Nephron (organoid): Measurements from ENCODE around the gene SNX32.

Experiments
- H3K27ac Mint-ChIP-seq, 3 experiments: 2 replicates each; pipeline ENCODE4 v1.8.0; 2020; ENCODE audit warnings: mixed read lengths in 3 of 3, mild to moderate bottlenecking in 2 of 3, moderate library complexity in 1 of 3
- H3K27me3 Mint-ChIP-seq: 2 replicates; pipeline ENCODE4 v1.8.0; 2021; ENCODE audit warnings: low read depth, mild to moderate bottlenecking, moderate library complexity, mixed read lengths
- H3K36me3 Mint-ChIP-seq: 2 replicates; pipeline ENCODE4 v1.8.0; 2020; ENCODE audit warnings: low read depth, mixed read lengths
- H3K4me1 Mint-ChIP-seq: 2 replicates; pipeline ENCODE4 v1.8.0; 2020; ENCODE audit warnings: mixed read lengths
- H3K4me3 Mint-ChIP-seq, 3 experiments: 2 replicates each; pipeline ENCODE4 v1.8.0; 2020; ENCODE audit warnings: mild to moderate bottlenecking in 3 of 3, mixed read lengths in 3 of 3, moderate library complexity in 2 of 3
- H3K9me3 Mint-ChIP-seq: 2 replicates; pipeline ENCODE4 v1.8.0; 2020; ENCODE audit warnings: mixed read lengths
- TF ChIP-seq, protein P1 (sequence below), 3 experiments: fragments of 200-600 bp; sonication (generic); IDR thresholded peaks; one replicate each; pipeline ENCODE4 v1.5.0; 2021; ENCODE audit warnings: antibody characterized with exemption in 3 of 3; ENCODE audit not compliant: unreplicated experiment in 3 of 3

Gene SNX32

GRCh38 chr11:65859812-65860277 lies 26.1 kb downstream of the SNX32 start:
- TF ChIP-seq, protein P1, sequence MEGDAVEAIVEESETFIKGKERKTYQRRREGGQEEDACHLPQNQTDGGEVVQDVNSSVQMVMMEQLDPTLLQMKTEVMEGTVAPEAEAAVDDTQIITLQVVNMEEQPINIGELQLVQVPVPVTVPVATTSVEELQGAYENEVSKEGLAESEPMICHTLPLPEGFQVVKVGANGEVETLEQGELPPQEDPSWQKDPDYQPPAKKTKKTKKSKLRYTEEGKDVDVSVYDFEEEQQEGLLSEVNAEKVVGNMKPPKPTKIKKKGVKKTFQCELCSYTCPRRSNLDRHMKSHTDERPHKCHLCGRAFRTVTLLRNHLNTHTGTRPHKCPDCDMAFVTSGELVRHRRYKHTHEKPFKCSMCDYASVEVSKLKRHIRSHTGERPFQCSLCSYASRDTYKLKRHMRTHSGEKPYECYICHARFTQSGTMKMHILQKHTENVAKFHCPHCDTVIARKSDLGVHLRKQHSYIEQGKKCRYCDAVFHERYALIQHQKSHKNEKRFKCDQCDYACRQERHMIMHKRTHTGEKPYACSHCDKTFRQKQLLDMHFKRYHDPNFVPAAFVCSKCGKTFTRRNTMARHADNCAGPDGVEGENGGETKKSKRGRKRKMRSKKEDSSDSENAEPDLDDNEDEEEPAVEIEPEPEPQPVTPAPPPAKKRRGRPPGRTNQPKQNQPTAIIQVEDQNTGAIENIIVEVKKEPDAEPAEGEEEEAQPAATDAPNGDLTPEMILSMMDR (IDR thresholded peaks at IDR 0.05; ENCODE audit: unreplicated experiment in 3 of 3): no peak
- no peaks in the 10 kb centered on the region for H3K27me3 Mint-ChIP-seq
- H3K9me3 Mint-ChIP-seq: no peaks in the 10 kb centered on the region
- H3K27ac Mint-ChIP-seq: peak overlapping the region; percentile 97 to 99 (median 99)
- peaks cover 30% of the 10 kb centered on the region for H3K36me3 Mint-ChIP-seq
- H3K4me3 Mint-ChIP-seq: peak overlapping the region; percentile 90 to 93 (median 92)
- peaks cover 27% of the 10 kb centered on the region for H3K4me1 Mint-ChIP-seq

DNA sequence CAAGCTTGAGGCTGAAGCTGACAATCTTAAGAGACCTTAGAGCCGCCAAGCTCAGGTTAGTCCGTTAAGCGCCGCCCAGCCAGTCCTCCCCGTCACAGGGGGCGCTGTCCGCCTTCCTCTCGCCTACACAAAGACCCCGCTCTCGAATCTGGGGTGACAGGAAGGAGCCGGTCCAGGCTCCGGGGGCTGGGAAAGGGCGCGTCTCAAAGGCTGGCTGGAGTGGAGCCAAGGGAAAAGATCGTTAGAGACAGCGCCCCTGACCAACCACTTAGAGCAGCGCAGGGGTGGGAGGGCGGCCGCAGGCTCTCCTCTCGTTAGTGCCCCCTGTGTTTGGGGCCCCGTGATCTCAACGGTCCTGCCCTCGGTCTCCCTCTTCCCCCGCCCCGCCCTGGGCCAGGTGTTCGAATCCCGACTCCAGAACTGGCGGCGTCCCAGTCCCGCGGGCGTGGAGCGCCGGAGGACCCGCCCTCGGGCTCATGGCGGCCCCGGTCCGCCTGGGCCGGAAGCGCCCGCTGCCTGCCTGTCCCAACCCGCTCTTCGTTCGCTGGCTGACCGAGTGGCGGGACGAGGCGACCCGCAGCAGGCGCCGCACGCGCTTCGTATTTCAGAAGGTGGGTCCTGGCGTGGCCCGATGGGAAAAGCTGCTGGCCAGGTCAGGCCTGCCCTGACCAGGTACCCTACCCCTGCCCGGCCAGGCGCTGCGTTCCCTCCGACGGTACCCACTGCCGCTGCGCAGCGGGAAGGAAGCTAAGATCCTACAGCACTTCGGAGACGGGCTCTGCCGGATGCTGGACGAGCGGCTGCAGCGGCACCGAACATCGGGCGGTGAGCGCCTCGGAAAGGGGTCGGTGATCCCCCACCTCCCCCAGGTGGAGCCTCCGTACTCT lies 26.8 kb downstream of the SNX32 start, which contains the start of gene MUS81:
Gene MUS81, plus strand, starts transcription at position 156 of the 887 bp plus-strand sequence. Its CDS starts 321 bp downstream, at position 477.
- TF ChIP-seq, protein P1 (IDR thresholded peaks at IDR 0.05; ENCODE audit: unreplicated experiment in 3 of 3): peak; percentile 89 to 95 (median 94)
- Mint-ChIP-seq H3K27ac (peak within 1 kb of the TSS; percentile 97 to 99 (median 99)), H3K4me3 (peak within 1 kb of the TSS; percentile 90 to 93 (median 92))

GRCh38 chr11:65861165-65861505 lies 27.4 kb downstream of the SNX32 start:
- peaks cover 22% of the 10 kb centered on the region for H3K4me1 Mint-ChIP-seq
- no peaks in the 10 kb centered on the region for H3K9me3 Mint-ChIP-seq
- peak overlapping the region; percentile 78 to 99 (median 97) for H3K27ac Mint-ChIP-seq
- TF ChIP-seq, protein P1 (IDR thresholded peaks at IDR 0.05; ENCODE audit: unreplicated experiment in 3 of 3): no peak
- peaks cover 23% of the 10 kb centered on the region for H3K36me3 Mint-ChIP-seq
- no peaks in the 10 kb centered on the region for H3K27me3 Mint-ChIP-seq
- peak overlapping the region; percentile 90 to 93 (median 92) for H3K4me3 Mint-ChIP-seq

More for the DNA sequence above, 26.8 kb downstream of the SNX32 start, which contains the start of gene MUS81:
- H3K4me1 Mint-ChIP-seq: peaks cover 27% of the 10 kb centered on the region
- no peaks in the 10 kb centered on the region for H3K27me3 Mint-ChIP-seq
- H3K9me3 Mint-ChIP-seq: no peaks in the 10 kb centered on the region
- peaks cover 29% of the 10 kb centered on the region for H3K36me3 Mint-ChIP-seq

DNA sequence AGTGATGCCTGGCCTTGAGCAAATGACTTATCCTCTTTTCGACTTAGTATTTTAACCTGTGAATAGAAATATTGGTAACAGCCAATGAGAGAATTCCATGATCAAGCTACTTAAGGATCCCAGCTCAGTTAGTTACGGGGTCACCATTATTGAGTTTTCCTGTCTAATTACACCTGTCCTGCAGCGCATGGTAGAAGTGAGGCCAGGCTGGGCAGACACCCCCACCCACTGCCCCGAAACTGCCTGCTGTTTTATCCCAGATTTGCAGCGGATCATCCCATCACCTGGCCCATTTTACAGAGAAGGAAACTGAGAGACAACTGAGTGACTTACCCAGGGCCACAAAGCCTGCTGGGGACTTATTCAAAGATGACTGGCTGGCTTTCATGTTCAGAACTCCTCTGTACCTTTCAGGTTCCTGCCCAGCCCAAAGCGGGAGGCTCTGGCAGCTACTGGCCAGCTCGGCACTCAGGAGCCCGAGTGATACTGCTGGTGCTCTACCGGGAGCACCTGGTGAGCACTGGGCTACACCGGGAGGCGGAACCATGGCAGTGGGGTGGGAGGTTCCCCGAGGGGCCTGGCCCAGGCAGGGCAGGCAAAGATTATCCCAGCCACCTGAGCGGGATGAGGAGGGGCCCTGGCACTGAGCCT lies 27.9 kb downstream of the SNX32 start:
- peaks cover 17% of the 10 kb centered on the region for H3K4me1 Mint-ChIP-seq
- TF ChIP-seq, protein P1 (IDR thresholded peaks at IDR 0.05; ENCODE audit: unreplicated experiment in 3 of 3): no peak
- peaks cover 19% of the 10 kb centered on the region for H3K36me3 Mint-ChIP-seq
- peak overlapping the region; percentile 78 to 99 (median 97) for H3K27ac Mint-ChIP-seq
- peak overlapping the region; percentile 90 to 93 (median 92) for H3K4me3 Mint-ChIP-seq
- H3K9me3 Mint-ChIP-seq: no peaks in the 10 kb centered on the region
- H3K27me3 Mint-ChIP-seq: no peaks in the 10 kb centered on the region

- H3K9me3 Mint-ChIP-seq: no peaks in the 10 kb centered on the region
- TF ChIP-seq, protein P1 (IDR thresholded peaks at IDR 0.05; ENCODE audit: unreplicated experiment in 3 of 3): no peak
- no peak overlapping the region for H3K27ac Mint-ChIP-seq
- peak overlapping the region; percentile 52 to 93 (median 79) for H3K4me3 Mint-ChIP-seq
- peaks cover 23% of the 10 kb centered on the region for H3K36me3 Mint-ChIP-seq
- H3K4me1 Mint-ChIP-seq: peaks cover 15% of the 10 kb centered on the region
- no peaks in the 10 kb centered on the region for H3K27me3 Mint-ChIP-seq
Observed at GRCh38 chr11:65862191-65862735, 28.5 kb downstream of the SNX32 start.
